ENCODE measurements around the gene B4GALT2. TPM values are rescaled to one million over a fixed set of nuclear protein-coding genes. Genes with fewer than 3 reads are reported as not detected.

The B4GALT2 gene
- total and polyA plus RNA-seq, 9 of the 15 experiments (the other 6 are each of a cell fraction or from before 2014, with no cell fraction given): 1.3 to 86.8 (median 43.8) TPM

DNA sequence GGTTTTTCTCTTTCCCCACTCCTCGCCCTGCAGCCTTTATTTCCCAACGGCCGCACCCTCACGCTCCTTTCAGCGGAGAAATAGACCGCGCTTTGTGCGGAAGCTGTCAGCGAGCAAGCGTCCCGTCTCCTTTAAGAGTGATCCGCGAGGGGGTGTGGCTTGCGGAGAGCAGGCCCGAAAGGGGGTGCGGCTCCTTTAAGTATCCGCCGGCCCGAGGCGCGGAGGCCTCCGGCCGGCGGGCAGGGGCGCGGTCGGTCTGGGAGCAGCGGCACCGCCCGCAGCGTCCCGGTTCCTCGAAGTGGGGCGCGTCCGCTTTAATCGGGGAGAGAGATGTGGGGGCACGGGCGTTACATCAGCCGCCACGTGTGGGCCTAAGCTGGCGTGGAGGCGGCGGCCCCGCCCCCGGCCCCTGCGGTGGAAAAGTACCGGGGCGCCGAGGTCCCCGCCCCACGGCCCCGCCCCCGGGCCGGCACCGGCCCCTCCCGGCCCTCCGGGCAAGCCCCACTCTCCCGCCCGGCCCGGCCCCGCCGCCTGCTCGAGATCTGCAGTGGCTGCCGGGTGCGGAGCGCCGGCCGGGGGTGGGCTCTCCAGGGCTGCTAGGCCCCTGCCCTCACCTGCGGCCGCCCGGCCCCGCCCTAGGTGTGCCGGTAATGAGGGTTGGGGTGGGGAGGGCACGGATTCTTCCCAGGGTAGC lies 51.0 kb downstream of the B4GALT2 start (continued):
- TF ChIP-seq, protein P1, sequence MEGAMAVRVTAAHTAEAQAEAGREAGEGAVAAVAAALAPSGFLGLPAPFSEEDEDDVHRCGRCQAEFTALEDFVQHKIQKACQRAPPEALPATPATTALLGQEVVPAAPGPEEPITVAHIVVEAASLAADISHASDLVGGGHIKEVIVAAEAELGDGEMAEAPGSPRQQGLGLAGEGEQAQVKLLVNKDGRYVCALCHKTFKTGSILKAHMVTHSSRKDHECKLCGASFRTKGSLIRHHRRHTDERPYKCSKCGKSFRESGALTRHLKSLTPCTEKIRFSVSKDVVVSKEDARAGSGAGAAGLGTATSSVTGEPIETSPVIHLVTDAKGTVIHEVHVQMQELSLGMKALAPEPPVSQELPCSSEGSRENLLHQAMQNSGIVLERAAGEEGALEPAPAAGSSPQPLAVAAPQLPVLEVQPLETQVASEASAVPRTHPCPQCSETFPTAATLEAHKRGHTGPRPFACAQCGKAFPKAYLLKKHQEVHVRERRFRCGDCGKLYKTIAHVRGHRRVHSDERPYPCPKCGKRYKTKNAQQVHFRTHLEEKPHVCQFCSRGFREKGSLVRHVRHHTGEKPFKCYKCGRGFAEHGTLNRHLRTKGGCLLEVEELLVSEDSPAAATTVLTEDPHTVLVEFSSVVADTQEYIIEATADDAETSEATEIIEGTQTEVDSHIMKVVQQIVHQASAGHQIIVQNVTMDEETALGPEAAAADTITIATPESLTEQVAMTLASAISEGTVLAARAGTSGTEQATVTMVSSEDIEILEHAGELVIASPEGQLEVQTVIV (CRISPR knock-in tag; IDR thresholded peaks at IDR 0.05; ENCODE audit: borderline replicate concordance): no peak
- TF ChIP-seq KDM5B (IDR thresholded peaks at IDR 0.05; ENCODE audit: insufficient replicate concordance, low read depth, low read length) (peak; percentile 74), SMARCC2 (IDR thresholded peaks at IDR 0.05; ENCODE audit: low read depth) (no peak), ZFPM2 (CRISPR knock-in tag; IDR thresholded peaks at IDR 0.05) (no peak), PHF21A (IDR thresholded peaks at IDR 0.05; ENCODE audit: borderline replicate concordance, low read depth) (no peak), RBBP5 (IDR thresholded peaks at IDR 0.05; ENCODE audit: borderline replicate concordance, insufficient read depth, low read length, poor library complexity, severe bottlenecking) (no peak), HDAC3 (IDR thresholded peaks at IDR 0.05; ENCODE audit: borderline replicate concordance, partially characterized antibody) (no peak), FOXP1 (CRISPR knock-in tag; IDR thresholded peaks at IDR 0.05) (no peak), HEY1 (CRISPR knock-in tag; IDR thresholded peaks at IDR 0.05; ENCODE audit: borderline replicate concordance) (no peak), ZNF507 (tag; conservative IDR thresholded peaks at IDR 0.05) (no peak), ZNF133 (CRISPR knock-in tag; IDR thresholded peaks at IDR 0.05) (no peak), TAL1 (IDR thresholded peaks at IDR 0.05) (no peak), LEF1 (IDR thresholded peaks at IDR 0.05) (no peak), CAMTA2 (CRISPR knock-in tag; conservative IDR thresholded peaks at IDR 0.05) (no peak), ZNF584 (CRISPR knock-in tag; IDR thresholded peaks at IDR 0.05; ENCODE audit: low read depth) (no peak)
- TF ChIP-seq, protein P2, sequence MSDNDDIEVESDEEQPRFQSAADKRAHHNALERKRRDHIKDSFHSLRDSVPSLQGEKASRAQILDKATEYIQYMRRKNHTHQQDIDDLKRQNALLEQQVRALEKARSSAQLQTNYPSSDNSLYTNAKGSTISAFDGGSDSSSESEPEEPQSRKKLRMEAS (CRISPR knock-in tag; IDR thresholded peaks at IDR 0.05): no peak; the same call in 1 of the 2 replicates
- TF ChIP-seq, protein P3, sequence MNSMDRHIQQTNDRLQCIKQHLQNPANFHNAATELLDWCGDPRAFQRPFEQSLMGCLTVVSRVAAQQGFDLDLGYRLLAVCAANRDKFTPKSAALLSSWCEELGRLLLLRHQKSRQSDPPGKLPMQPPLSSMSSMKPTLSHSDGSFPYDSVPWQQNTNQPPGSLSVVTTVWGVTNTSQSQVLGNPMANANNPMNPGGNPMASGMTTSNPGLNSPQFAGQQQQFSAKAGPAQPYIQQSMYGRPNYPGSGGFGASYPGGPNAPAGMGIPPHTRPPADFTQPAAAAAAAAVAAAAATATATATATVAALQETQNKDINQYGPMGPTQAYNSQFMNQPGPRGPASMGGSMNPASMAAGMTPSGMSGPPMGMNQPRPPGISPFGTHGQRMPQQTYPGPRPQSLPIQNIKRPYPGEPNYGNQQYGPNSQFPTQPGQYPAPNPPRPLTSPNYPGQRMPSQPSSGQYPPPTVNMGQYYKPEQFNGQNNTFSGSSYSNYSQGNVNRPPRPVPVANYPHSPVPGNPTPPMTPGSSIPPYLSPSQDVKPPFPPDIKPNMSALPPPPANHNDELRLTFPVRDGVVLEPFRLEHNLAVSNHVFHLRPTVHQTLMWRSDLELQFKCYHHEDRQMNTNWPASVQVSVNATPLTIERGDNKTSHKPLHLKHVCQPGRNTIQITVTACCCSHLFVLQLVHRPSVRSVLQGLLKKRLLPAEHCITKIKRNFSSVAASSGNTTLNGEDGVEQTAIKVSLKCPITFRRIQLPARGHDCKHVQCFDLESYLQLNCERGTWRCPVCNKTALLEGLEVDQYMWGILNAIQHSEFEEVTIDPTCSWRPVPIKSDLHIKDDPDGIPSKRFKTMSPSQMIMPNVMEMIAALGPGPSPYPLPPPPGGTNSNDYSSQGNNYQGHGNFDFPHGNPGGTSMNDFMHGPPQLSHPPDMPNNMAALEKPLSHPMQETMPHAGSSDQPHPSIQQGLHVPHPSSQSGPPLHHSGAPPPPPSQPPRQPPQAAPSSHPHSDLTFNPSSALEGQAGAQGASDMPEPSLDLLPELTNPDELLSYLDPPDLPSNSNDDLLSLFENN (IDR thresholded peaks at IDR 0.05; ENCODE audit: low read depth in 2 of 2, low read length in 2 of 2): no peak; a peak in 1 of 4 replicates
- TF ChIP-seq, protein P4, sequence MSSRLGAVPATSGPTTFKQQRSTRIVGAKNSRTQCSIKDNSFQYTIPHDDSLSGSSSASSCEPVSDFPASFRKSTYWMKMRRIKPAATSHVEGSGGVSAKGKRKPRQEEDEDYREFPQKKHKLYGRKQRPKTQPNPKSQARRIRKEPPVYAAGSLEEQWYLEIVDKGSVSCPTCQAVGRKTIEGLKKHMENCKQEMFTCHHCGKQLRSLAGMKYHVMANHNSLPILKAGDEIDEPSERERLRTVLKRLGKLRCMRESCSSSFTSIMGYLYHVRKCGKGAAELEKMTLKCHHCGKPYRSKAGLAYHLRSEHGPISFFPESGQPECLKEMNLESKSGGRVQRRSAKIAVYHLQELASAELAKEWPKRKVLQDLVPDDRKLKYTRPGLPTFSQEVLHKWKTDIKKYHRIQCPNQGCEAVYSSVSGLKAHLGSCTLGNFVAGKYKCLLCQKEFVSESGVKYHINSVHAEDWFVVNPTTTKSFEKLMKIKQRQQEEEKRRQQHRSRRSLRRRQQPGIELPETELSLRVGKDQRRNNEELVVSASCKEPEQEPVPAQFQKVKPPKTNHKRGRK (tag; IDR thresholded peaks at IDR 0.05): no peak

Measured in K562 (cell line).